NCI-H1105 treated with DMSO at 0.1 percent for 48 hours (cell line): ENCODE results near the gene APBB2.
A peak's percentile ranks its signal among the peaks of the same experiment; 100 is the strongest.
"Not testable (repeated sequence)": the region's sequence is repeated elsewhere in the genome, so short reads cannot be mapped to it uniquely, and the experiment has no call there.

Experiments used
- DNase-seq: peaks from one replicate; lab custom pipeline; 2025; lab: John Stamatoyannopoulos, UW

APBB2 gene

GRCh38 chr4:40934676-40935075 lies 279.7 kb downstream of the APBB2 start:
- DNase-seq = no peak

GRCh38 chr4:40933272-40934053 lies 280.9 kb downstream of the APBB2 start:
- DNase-seq = no peak

- no peak for DNase-seq
These were observed 282.5 kb downstream of the APBB2 start for GRCh38 chr4:40931841-40932240.

GRCh38 chr4:40931238-40931637 lies 283.1 kb downstream of the APBB2 start:
- DNase-seq = no peak

GRCh38 chr4:40927074-40927473 lies 287.3 kb downstream of the APBB2 start:
- DNase-seq = no peak

- DNase-seq = no peak
These were observed 289.6 kb downstream of the APBB2 start for GRCh38 chr4:40924793-40925117.

- DNase-seq = no peak
These were observed 290.1 kb downstream of the APBB2 start for GRCh38 chr4:40924096-40924792.

- peak; percentile 77 for DNase-seq
These were observed 290.8 kb downstream of the APBB2 start for GRCh38 chr4:40923316-40924095.

- DNase-seq = not testable (repeated sequence)
These were observed 294.4 kb downstream of the APBB2 start for GRCh38 chr4:40919976-40920375.

GRCh38 chr4:40918330-40918729 lies 296.0 kb downstream of the APBB2 start:
- peak; percentile 67 for DNase-seq

GRCh38 chr4:40916880-40917279 lies 297.5 kb downstream of the APBB2 start:
- no peak for DNase-seq

GRCh38 chr4:40916218-40916555 lies 298.2 kb downstream of the APBB2 start:
- no peak for DNase-seq

GRCh38 chr4:40915318-40916217 lies 298.8 kb downstream of the APBB2 start:
- DNase-seq = no peak

- no peak for DNase-seq
These were observed 301.7 kb downstream of the APBB2 start for GRCh38 chr4:40912460-40913184.

GRCh38 chr4:40910706-40911105 lies 303.6 kb downstream of the APBB2 start:
- DNase-seq = no peak

- DNase-seq = no peak
These were observed 304.9 kb downstream of the APBB2 start for GRCh38 chr4:40909363-40909876.

- DNase-seq = peak; percentile 71
These were observed 305.5 kb downstream of the APBB2 start for GRCh38 chr4:40908702-40909362.

- no peak for DNase-seq
These were observed 306.0 kb downstream of the APBB2 start for GRCh38 chr4:40908297-40908696.

GRCh38 chr4:40905414-40905813 lies 308.9 kb downstream of the APBB2 start:
- no peak for DNase-seq

GRCh38 chr4:40900531-40900930 lies 313.8 kb downstream of the APBB2 start:
- not testable (repeated sequence) for DNase-seq
